ENCODE measurements around the gene HLA-A.

The HLA-A gene

GRCh38 chr6:29935273-29935955, 6.9 kb upstream of the HLA-A start:
- no peak for DNase-seq

GRCh38 chr6:29938746-29939508, 3.4 kb upstream of the HLA-A start:
- DNase-seq, result no peak

GRCh38 chr6:29941016-29941415, 1.3 kb upstream of the HLA-A start:
- no peak for DNase-seq

- no peak for DNase-seq
These were observed 861 bp upstream of the HLA-A start for GRCh38 chr6:29941471-29941870.

- no peak for DNase-seq
These were observed 437 bp upstream of the HLA-A start for GRCh38 chr6:29941916-29942274.

GRCh38 chr6:29943053-29943966, 978 bp downstream of the HLA-A start:
- no peak for DNase-seq

- DNase-seq, result no peak
These were observed 3.0 kb downstream of the HLA-A start for GRCh38 chr6:29945281-29945820.

GRCh38 chr6:29946223-29947076, 4.1 kb downstream of the HLA-A start:
- DNase-seq, result no peak

GRCh38 chr6:29947077-29947980, 5.0 kb downstream of the HLA-A start:
- no peak for DNase-seq

- DNase-seq, result no peak
These were observed 5.9 kb downstream of the HLA-A start for GRCh38 chr6:29948277-29948676.

- DNase-seq, result no peak
These were observed 7.6 kb downstream of the HLA-A start for GRCh38 chr6:29949934-29950333.

GRCh38 chr6:29951882-29952281, 9.6 kb downstream of the HLA-A start:
- DNase-seq, result no peak

GRCh38 chr6:29953001-29953441, 10.7 kb downstream of the HLA-A start:
- no peak for DNase-seq

GRCh38 chr6:29953686-29954085, 11.4 kb downstream of the HLA-A start:
- DNase-seq, result no peak

GRCh38 chr6:29954272-29954671, 11.9 kb downstream of the HLA-A start:
- DNase-seq, result no peak

GRCh38 chr6:29955783-29956182, 13.5 kb downstream of the HLA-A start:
- no peak for DNase-seq

- DNase-seq, result no peak
These were observed 14.2 kb downstream of the HLA-A start for GRCh38 chr6:29956518-29956917.

GRCh38 chr6:29958046-29958445, 15.7 kb downstream of the HLA-A start:
- no peak for DNase-seq

- no peak for DNase-seq
These were observed 16.6 kb downstream of the HLA-A start for GRCh38 chr6:29958921-29959320.

- DNase-seq, result no peak
These were observed 17.1 kb downstream of the HLA-A start for GRCh38 chr6:29959467-29959866.

- DNase-seq, result no peak
These were observed 19.6 kb downstream of the HLA-A start for GRCh38 chr6:29961966-29962365.

Measured in activated CD4-positive, alpha-beta T cell treated with anti-CD3 and anti-CD28 coated beads, Interleukin-2, amount 50 U/mL, for 48 hours (primary cell).